ACHN (cell line): ENCODE data around the gene RBFOX1.

Experiments
- DNase-seq: peaks from one replicate; pipeline ENCODE4 v3.0.0-alpha.2; 2015
- in situ Hi-C: cut with HindIII; loops from 2 replicates; pipeline ENCODE4 v1.10.0; 2017; ENCODE audit warnings: low sequenced_read_pairs, low pct_ligation_motif_present, low pct_unique_long_range_greater_than_20kb

The RBFOX1 gene

GRCh38 chr16:7748522-7748921 lies 415.9 kb downstream of the RBFOX1 start:
- in situ Hi-C loops: no loop called here
- DNase-seq: no peak

DNA sequence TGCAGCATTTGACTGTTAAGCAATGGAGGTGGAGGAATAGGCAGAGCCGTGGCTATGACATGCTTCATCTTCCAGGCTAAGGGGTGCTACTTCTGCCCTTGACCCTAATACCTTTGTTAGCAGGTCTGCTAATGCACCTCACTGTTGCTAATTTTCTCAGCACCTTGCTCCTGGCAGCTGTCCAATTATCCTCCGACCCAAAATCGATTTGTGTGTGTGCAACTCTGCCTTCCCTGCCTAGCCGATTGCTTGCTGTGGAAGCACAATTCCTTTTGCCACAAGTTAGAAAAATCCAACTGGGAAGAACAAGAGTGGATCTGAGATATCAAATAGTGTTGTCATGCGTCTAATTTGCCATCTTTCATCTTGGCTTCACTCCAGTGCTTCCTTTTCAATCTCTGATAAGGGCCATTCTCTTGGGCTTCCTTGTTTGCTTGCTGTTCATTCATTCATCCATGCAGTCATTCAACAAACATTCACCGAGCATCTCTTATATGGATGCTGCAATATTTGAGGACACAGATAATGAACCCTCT lies 422.8 kb downstream of the RBFOX1 start:
- in situ Hi-C loops: no loop called here
- DNase-seq: no peak
